ENCODE data around the gene CDRT15L2. TPM values are rescaled to one million over a fixed set of nuclear protein-coding genes. Genes with fewer than 3 reads are reported as not detected.
"Not testable (repeated sequence)": the region's sequence is repeated elsewhere in the genome, so short reads cannot be mapped to it uniquely, and the experiment has no call there.

CDRT15L2 gene
- total RNA-seq, 1 experiment from 2014 or later = not detected

- DNase-seq (ENCODE audit: low read depth, low spot score); in situ Hi-C loops (cut with HindIII; ENCODE audit: low pct_unique_long_range_greater_than_20kb, low sequenced_read_pairs): not testable (repeated sequence)
These were observed 12.8 kb upstream of the CDRT15L2 start for GRCh38 chr17:20566736-20567135.

- in situ Hi-C loops (cut with HindIII; ENCODE audit: low pct_unique_long_range_greater_than_20kb, low sequenced_read_pairs); DNase-seq (ENCODE audit: low read depth, low spot score): not testable (repeated sequence)
These were observed 12.1 kb upstream of the CDRT15L2 start for GRCh38 chr17:20567421-20567820.

GRCh38 chr17:20568604-20569003 is 10.9 kb upstream of the CDRT15L2 start:
- in situ Hi-C loops (cut with HindIII; ENCODE audit: low pct_unique_long_range_greater_than_20kb, low sequenced_read_pairs); DNase-seq (ENCODE audit: low read depth, low spot score): not testable (repeated sequence)

- in situ Hi-C loops (cut with HindIII; ENCODE audit: low pct_unique_long_range_greater_than_20kb, low sequenced_read_pairs); DNase-seq (ENCODE audit: low read depth, low spot score): not testable (repeated sequence)
These were observed 7.9 kb upstream of the CDRT15L2 start for GRCh38 chr17:20571653-20572052.

DNA sequence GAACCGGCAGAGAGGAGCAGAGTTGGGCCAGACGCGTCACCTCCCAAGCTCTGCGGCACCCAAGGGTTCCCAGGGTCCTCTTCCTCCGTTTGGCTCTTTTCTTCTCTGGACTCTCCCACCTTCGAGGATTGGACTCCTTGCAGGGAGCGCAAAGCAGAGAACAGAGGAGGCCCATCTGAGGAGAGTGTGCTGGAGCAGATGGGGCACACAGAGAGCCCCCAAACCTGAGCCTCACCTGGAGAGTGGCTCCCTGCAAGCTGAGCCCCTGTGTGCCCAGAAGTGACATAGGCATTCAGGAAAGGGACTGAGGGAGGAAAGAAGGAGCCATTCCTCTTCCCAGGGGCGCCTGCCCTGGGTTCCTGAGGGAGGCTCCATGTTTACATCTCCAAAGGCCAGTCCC is 6.3 kb upstream of the CDRT15L2 start:
- DNase-seq (ENCODE audit: low read depth, low spot score); in situ Hi-C loops (cut with HindIII; ENCODE audit: low pct_unique_long_range_greater_than_20kb, low sequenced_read_pairs): not testable (repeated sequence)

- DNase-seq (ENCODE audit: low read depth, low spot score); in situ Hi-C loops (cut with HindIII; ENCODE audit: low pct_unique_long_range_greater_than_20kb, low sequenced_read_pairs): not testable (repeated sequence)
These were observed 4.5 kb upstream of the CDRT15L2 start for GRCh38 chr17:20575071-20575470.

DNA sequence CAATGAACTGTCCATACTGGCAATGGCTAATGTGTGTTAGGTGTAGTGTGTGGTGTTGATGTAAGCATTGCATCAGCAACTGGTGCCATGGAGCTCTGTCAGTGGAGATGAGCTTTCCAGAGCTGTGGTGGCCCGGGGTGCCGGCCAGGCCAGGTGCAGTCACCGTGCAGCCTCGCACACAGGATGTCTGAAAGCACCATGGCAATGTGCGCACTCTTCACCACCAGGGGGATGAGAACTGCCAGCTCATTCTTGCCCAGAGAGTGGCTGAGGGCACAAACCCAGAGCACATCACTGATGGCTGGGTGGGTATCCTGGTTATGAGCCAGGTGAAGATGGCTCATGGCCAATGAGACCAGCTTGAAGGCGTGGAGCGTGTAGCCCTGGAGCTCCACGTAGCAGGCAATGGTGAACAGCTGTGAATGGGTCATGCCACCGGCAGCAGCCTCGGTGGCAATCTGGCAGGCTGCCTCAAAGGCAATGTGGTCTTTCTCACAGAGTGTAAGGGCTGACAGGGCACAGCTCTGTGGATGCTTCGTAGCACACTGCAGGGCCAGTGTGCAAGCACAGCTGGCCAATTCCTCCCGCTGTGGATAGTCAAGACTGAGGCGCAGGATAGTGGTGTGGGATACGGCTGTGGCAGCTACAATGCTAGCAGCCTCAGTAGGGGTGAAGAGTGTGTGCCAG is 4.5 kb downstream of the CDRT15L2 start:
- in situ Hi-C loops (cut with HindIII; ENCODE audit: low pct_unique_long_range_greater_than_20kb, low sequenced_read_pairs); DNase-seq (ENCODE audit: low read depth, low spot score): not testable (repeated sequence)

GRCh38 chr17:20588744-20589453 is 9.4 kb downstream of the CDRT15L2 start:
- DNase-seq (ENCODE audit: low read depth, low spot score); in situ Hi-C loops (cut with HindIII; ENCODE audit: low pct_unique_long_range_greater_than_20kb, low sequenced_read_pairs): not testable (repeated sequence)

DNA sequence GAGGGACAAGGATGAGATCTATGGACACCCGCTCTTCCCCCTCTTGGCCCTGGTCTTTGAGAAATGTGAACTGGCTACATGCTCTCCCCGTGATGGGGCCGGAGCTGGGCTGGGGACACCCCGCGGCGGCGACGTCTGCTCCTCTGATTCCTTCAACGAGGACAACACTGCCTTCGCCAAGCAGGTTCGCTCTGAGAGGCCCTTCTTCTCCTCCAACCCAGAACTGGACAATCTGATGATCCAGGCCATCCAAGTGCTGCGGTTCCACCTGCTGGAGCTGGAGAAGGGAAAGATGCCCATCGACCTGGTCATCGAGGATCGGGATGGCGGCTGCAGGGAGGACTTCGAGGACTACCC is 9.9 kb downstream of the CDRT15L2 start:
- DNase-seq (ENCODE audit: low read depth, low spot score); in situ Hi-C loops (cut with HindIII; ENCODE audit: low pct_unique_long_range_greater_than_20kb, low sequenced_read_pairs): not testable (repeated sequence)

- in situ Hi-C loops (cut with HindIII; ENCODE audit: low pct_unique_long_range_greater_than_20kb, low sequenced_read_pairs); DNase-seq (ENCODE audit: low read depth, low spot score): not testable (repeated sequence)
These were observed 11.5 kb downstream of the CDRT15L2 start for GRCh38 chr17:20591040-20591439.

GRCh38 chr17:20605568-20605967 is 26.0 kb downstream of the CDRT15L2 start:
- in situ Hi-C loops (cut with HindIII; ENCODE audit: low pct_unique_long_range_greater_than_20kb, low sequenced_read_pairs); DNase-seq (ENCODE audit: low read depth, low spot score): not testable (repeated sequence)

DNA sequence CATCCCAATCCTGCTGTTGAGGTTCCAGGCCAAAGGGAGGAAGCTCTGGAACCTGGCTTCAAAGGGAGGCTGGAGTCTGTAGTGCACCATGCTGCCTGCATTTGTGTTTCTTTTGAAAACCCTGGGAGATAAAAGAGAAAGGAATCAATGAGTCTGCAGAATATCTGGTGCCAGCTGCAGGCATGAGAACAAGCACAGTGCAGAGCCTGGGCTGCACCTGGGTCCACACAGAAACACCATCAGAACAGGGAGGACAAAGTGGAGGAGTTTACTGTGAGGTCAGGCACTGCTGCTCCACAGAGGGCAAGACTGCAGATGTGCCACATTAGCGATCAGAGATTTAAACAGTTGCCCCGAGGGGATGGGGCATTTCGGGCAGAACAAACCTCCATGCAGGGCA is 30.0 kb downstream of the CDRT15L2 start:
- in situ Hi-C loops (cut with HindIII; ENCODE audit: low pct_unique_long_range_greater_than_20kb, low sequenced_read_pairs); DNase-seq (ENCODE audit: low read depth, low spot score): not testable (repeated sequence)

- in situ Hi-C loops (cut with HindIII; ENCODE audit: low pct_unique_long_range_greater_than_20kb, low sequenced_read_pairs) = no loop called here
- no peak for DNase-seq (ENCODE audit: low read depth, low spot score)
These were observed 31.8 kb downstream of the CDRT15L2 start for GRCh38 chr17:20611309-20611708.

DNA sequence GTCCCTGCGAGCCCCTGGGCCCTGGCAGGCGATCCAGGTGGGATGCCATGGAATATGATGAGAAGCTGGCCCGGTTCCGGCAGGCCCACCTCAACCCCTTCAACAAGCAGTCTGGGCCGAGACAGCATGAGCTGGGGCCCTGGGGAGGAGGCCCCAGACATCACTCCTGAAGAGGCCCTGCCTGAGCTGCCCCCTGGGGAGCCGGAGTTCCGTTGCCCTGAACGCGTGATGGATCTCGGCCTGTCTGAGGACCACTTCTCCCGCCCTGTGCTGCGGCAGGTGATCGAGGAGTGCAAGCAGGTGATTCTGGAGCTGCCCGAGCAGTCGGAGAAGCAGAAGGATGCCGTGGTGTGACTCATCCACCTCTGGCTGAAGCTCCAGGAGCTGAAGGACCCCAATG is 33.1 kb downstream of the CDRT15L2 start:
- no peak for DNase-seq (ENCODE audit: low read depth, low spot score)
- in situ Hi-C loops (cut with HindIII; ENCODE audit: low pct_unique_long_range_greater_than_20kb, low sequenced_read_pairs) = no loop called here

DNA sequence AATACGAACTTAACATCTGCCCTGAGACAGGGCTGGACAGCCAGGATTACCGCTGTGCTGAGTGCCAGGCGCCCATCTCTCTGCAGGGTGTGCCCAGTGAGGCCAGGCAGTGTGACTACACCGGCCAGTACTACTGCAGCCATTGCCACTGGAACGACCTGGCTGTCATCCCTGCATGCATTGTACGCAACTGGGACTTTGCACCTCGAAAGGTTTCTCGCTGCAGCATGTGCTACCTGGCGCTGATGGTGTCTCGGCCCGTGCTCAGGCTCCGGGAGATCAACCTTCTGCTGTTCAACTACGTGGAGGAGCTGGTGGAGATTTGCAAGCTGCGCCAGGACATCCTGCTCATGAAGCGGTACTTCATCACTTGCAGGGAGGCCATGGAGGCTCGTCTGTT is 33.7 kb downstream of the CDRT15L2 start:
- DNase-seq (ENCODE audit: low read depth, low spot score) = no peak
- in situ Hi-C loops (cut with HindIII; ENCODE audit: low pct_unique_long_range_greater_than_20kb, low sequenced_read_pairs) = no loop called here

DNA sequence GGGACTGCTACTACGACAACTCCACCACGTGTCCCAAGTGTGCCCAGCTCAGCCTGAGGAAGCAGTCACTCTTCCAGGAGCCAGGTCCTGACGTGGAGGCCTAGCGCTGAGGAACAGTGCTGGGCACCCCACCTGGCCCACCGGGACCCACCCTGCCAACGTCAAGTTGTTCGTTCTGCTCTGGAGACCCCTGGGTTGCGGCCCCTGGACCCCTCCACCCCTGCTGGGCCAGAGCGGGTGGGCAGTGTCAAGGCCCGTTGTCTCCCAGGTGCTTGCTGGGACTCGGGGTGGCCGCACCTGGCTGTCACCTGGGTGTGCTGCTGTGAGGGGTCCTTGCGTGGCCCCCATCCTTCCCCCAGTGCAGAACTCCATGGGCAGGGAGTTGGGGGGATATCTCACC is 34.4 kb downstream of the CDRT15L2 start:
- in situ Hi-C loops (cut with HindIII; ENCODE audit: low pct_unique_long_range_greater_than_20kb, low sequenced_read_pairs) = no loop called here
- DNase-seq (ENCODE audit: low read depth, low spot score) = no peak

GRCh38 chr17:20615461-20615860 is 35.9 kb downstream of the CDRT15L2 start:
- in situ Hi-C loops (cut with HindIII; ENCODE audit: low pct_unique_long_range_greater_than_20kb, low sequenced_read_pairs); DNase-seq (ENCODE audit: low read depth, low spot score): not testable (repeated sequence)
